Measurements from ENCODE around the gene TCF7L2.

GRCh38 chr10:113111900-113112853 lies 162.1 kb downstream of the TCF7L2 start:
- TF ChIP-seq CTCF (conservative IDR thresholded peaks at IDR 0.05; ENCODE audit: low read depth, low read length) (no peak), EZH2phosphoT487 (IDR thresholded peaks at IDR 0.05; ENCODE audit: borderline replicate concordance, low read length) (no peak)

Data from PC-3 (cell line).